GM23248 (cell line): ENCODE data around the gene SETD2.
"Not testable (repeated sequence)": the region's sequence is repeated elsewhere in the genome, so short reads cannot be mapped to it uniquely, and the experiment has no call there.

Source experiments
- EZH2 ChIP-seq: fragments of 200-600 bp; sonication (generic); IDR thresholded peaks from 2 replicates; pipeline ENCODE4 v1.6.1; 2018; ENCODE audit warnings: antibody characterized with exemption, mild to moderate bottlenecking; ENCODE audit not compliant: insufficient read depth, poor library complexity, severe bottlenecking
- EZH2phosphoT487 ChIP-seq: fragments of 200-600 bp; sonication (generic); IDR thresholded peaks from 2 replicates; pipeline ENCODE4 v1.6.1; 2018; ENCODE audit warnings: antibody characterized with exemption, moderate library complexity, mild to moderate bottlenecking, low read depth; ENCODE audit not compliant: insufficient read depth

- TF ChIP-seq EZH2, EZH2phosphoT487: not testable (repeated sequence)
These were observed 17.8 kb upstream of the SETD2 start for GRCh38 chr3:47181685-47182084.
